ENCODE measurements around the gene TGFB1.
A peak's percentile ranks its signal among the peaks of the same experiment; 100 is the strongest.
"Not testable (repeated sequence)": the region's sequence is repeated elsewhere in the genome, so short reads cannot be mapped to it uniquely, and the experiment has no call there.

TGFB1 gene

GRCh38 chr19:41308450-41309179 lies 45.1 kb downstream of the TGFB1 start:
- intact Hi-C loops (cut with DNase I): loop anchor here (2.0 kb wide), 2 partner anchors 44 to 104 kb away; partner anchors contain the start of gene HNRNPUL1
- peak; percentile 83 to 98 (median 94) for DNase-seq

- intact Hi-C loops (cut with DNase I): loop anchor here (2.0 kb wide), 2 partner anchors 43 to 103 kb away; partner anchors contain the start of gene HNRNPUL1
- peak in 2 of 10 donors; percentile 26 to 67 for DNase-seq
These were observed 45.7 kb downstream of the TGFB1 start for GRCh38 chr19:41307954-41308449.

GRCh38 chr19:41307090-41307875 lies 46.4 kb downstream of the TGFB1 start:
- intact Hi-C loops (cut with DNase I): no loop called here
- DNase-seq: peak in 1 of 10 donors; percentile 8

GRCh38 chr19:41305927-41306793 lies 47.6 kb downstream of the TGFB1 start:
- intact Hi-C loops (cut with DNase I): no loop called here
- peak in 2 of 10 donors; percentile 73 to 80 for DNase-seq

- intact Hi-C loops (cut with DNase I): no loop called here
- DNase-seq: peak in 2 of 10 donors; percentile 4 to 40
These were observed 48.8 kb downstream of the TGFB1 start for GRCh38 chr19:41304706-41305483.

GRCh38 chr19:41303954-41304353 lies 49.8 kb downstream of the TGFB1 start:
- intact Hi-C loops (cut with DNase I): no loop called here
- DNase-seq: peak in 2 of 10 donors; percentile 46 to 73

- intact Hi-C loops (cut with DNase I): no loop called here
- DNase-seq: peak in 1 of 10 donors; percentile 60
These were observed 50.9 kb downstream of the TGFB1 start for GRCh38 chr19:41302624-41303351.

- intact Hi-C loops (cut with DNase I): no loop called here
- DNase-seq: peak in 1 of 10 donors; percentile 6
These were observed 53.2 kb downstream of the TGFB1 start for GRCh38 chr19:41300555-41300954.

GRCh38 chr19:41299755-41300089 lies 54.0 kb downstream of the TGFB1 start:
- intact Hi-C loops (cut with DNase I): no loop called here
- DNase-seq: peak in 1 of 10 donors; percentile 68

- DNase-seq: peak in 3 of 10 donors; percentile 38 to 71 (median 41)
These were observed 54.5 kb downstream of the TGFB1 start for GRCh38 chr19:41299046-41299754.

GRCh38 chr19:41298348-41298964 lies 55.3 kb downstream of the TGFB1 start:
- DNase-seq: peak in 3 of 10 donors; percentile 35 to 86 (median 76)

More at GRCh38 chr19:41299046-41299754, 54.5 kb downstream of the TGFB1 start:
- intact Hi-C loops (cut with DNase I): no loop called here

GRCh38 chr19:41297628-41298347 lies 55.9 kb downstream of the TGFB1 start:
- intact Hi-C loops (cut with DNase I): no loop called here
- DNase-seq: peak in 1 of 10 donors; percentile 30

More at GRCh38 chr19:41298348-41298964, 55.3 kb downstream of the TGFB1 start:
- intact Hi-C loops (cut with DNase I): no loop called here

- intact Hi-C loops (cut with DNase I): no loop called here
These were observed 57.3 kb downstream of the TGFB1 start for GRCh38 chr19:41296433-41296871.

GRCh38 chr19:41295499-41295898 lies 58.2 kb downstream of the TGFB1 start:
- intact Hi-C loops (cut with DNase I): no loop called here

More at GRCh38 chr19:41296433-41296871, 57.3 kb downstream of the TGFB1 start:
- DNase-seq: no peak

GRCh38 chr19:41294393-41294792 lies 59.3 kb downstream of the TGFB1 start:
- DNase-seq: no peak
- intact Hi-C loops (cut with DNase I): no loop called here

More at GRCh38 chr19:41295499-41295898, 58.2 kb downstream of the TGFB1 start:
- DNase-seq: no peak

GRCh38 chr19:41289814-41290213 lies 63.9 kb downstream of the TGFB1 start:
- intact Hi-C loops (cut with DNase I); DNase-seq: not testable (repeated sequence)

Measured in posterior cingulate gyrus (tissue), 11 donors.